HEK293 (cell line): Measurements from ENCODE around the gene DOP1B.
A peak's percentile ranks its signal among the peaks of the same experiment; 100 is the strongest.

Experiments used
- FEZF1 ChIP-seq: fragments of 450-650 bp; formaldehyde crosslinking; IDR thresholded peaks from 2 replicates; pipeline ENCODE4 v1.5.1; 2016; ENCODE audit warnings: missing biosample characterization, missing genetic modification characterization
- KLF16 ChIP-seq: fragments of 450-650 bp; formaldehyde crosslinking; IDR thresholded peaks from 2 replicates; pipeline ENCODE4 v1.5.1; 2017; ENCODE audit warnings: missing biosample characterization, missing genetic modification characterization
- KLF17 ChIP-seq: fragments of 450-650 bp; formaldehyde crosslinking; IDR thresholded peaks from 2 replicates; pipeline ENCODE4 v1.5.1; 2016; ENCODE audit warnings: missing biosample characterization, missing genetic modification characterization
- MYNN ChIP-seq: fragments of 450-650 bp; formaldehyde crosslinking; IDR thresholded peaks from 2 replicates; pipeline ENCODE4 v1.5.1; 2016; ENCODE audit warnings: missing biosample characterization, missing genetic modification characterization, borderline replicate concordance
- PRDM6 ChIP-seq: fragments of 450-650 bp; formaldehyde crosslinking; IDR thresholded peaks from 2 replicates; pipeline ENCODE4 v1.5.1; 2017; ENCODE audit warnings: missing biosample characterization, missing genetic modification characterization
- REPIN1 ChIP-seq: fragments of 450-650 bp; formaldehyde crosslinking; IDR thresholded peaks from 2 replicates; pipeline ENCODE4 v1.5.1; 2017; ENCODE audit warnings: missing biosample characterization, missing genetic modification characterization, low read depth
- SP2 ChIP-seq: fragments of 450-650 bp; formaldehyde crosslinking; IDR thresholded peaks from 2 replicates; pipeline ENCODE4 v1.5.1; 2016; ENCODE audit warnings: missing biosample characterization, missing genetic modification characterization
- ZBTB17 ChIP-seq: fragments of 450-650 bp; formaldehyde crosslinking; IDR thresholded peaks from 2 replicates; pipeline ENCODE4 v1.5.1; 2016; ENCODE audit warnings: missing biosample characterization, missing genetic modification characterization
- ZBTB20 ChIP-seq: fragments of 450-650 bp; formaldehyde crosslinking; IDR thresholded peaks from 2 replicates; pipeline ENCODE4 v1.5.1; 2016; ENCODE audit warnings: missing biosample characterization, missing genetic modification characterization
- ZFP41 ChIP-seq: fragments of 450-650 bp; formaldehyde crosslinking; IDR thresholded peaks from 2 replicates; pipeline ENCODE4 v1.5.1; 2016; ENCODE audit warnings: missing biosample characterization, missing genetic modification characterization, borderline replicate concordance
- ZNF10 ChIP-seq: fragments of 450-650 bp; formaldehyde crosslinking; IDR thresholded peaks from 2 replicates; pipeline ENCODE4 v1.5.1; 2017; ENCODE audit warnings: missing biosample characterization, missing genetic modification characterization
- ZNF148 ChIP-seq: fragments of 450-650 bp; formaldehyde crosslinking; IDR thresholded peaks from 2 replicates; pipeline ENCODE4 v1.5.0; 2017; ENCODE audit warnings: missing biosample characterization, missing genetic modification characterization, borderline replicate concordance
- ZNF157 ChIP-seq: fragments of 450-650 bp; formaldehyde crosslinking; IDR thresholded peaks from 2 replicates; pipeline ENCODE4 v1.5.1; 2016; ENCODE audit warnings: missing biosample characterization, missing genetic modification characterization
- ZNF184 ChIP-seq: fragments of 450-650 bp; IDR thresholded peaks from 2 replicates; pipeline ENCODE4 v1.5.1; 2018; ENCODE audit warnings: missing biosample characterization, mild to moderate bottlenecking, missing genetic modification characterization
- ZNF19 ChIP-seq: fragments of 450-650 bp; formaldehyde crosslinking; IDR thresholded peaks from 2 replicates; pipeline ENCODE4; 2016; ENCODE audit warnings: missing biosample characterization, missing genetic modification characterization, low read depth
- ZNF2 ChIP-seq: fragments of 450-650 bp; formaldehyde crosslinking; IDR thresholded peaks from 2 replicates; pipeline ENCODE4 v1.5.1; 2016; ENCODE audit warnings: missing biosample characterization, missing genetic modification characterization
- ZNF404 ChIP-seq: fragments of 450-650 bp; formaldehyde crosslinking; IDR thresholded peaks from 2 replicates; pipeline ENCODE4 v1.5.1; 2017; ENCODE audit warnings: missing biosample characterization, missing genetic modification characterization
- ZNF48 ChIP-seq: fragments of 450-650 bp; formaldehyde crosslinking; IDR thresholded peaks from 2 replicates; pipeline ENCODE4 v1.5.1; 2016; ENCODE audit warnings: missing biosample characterization, missing genetic modification characterization
- ZNF692 ChIP-seq: fragments of 450-650 bp; formaldehyde crosslinking; IDR thresholded peaks from 2 replicates; pipeline ENCODE4 v1.5.1; 2016; ENCODE audit warnings: missing biosample characterization, missing genetic modification characterization
- ZNF768 ChIP-seq: fragments of 450-650 bp; formaldehyde crosslinking; IDR thresholded peaks from 2 replicates; pipeline ENCODE4 v1.5.1; 2018; ENCODE audit warnings: missing biosample characterization, mild to moderate bottlenecking, missing genetic modification characterization
- ZNF777 ChIP-seq: fragments of 450-650 bp; formaldehyde crosslinking; IDR thresholded peaks from 2 replicates; pipeline ENCODE4 v1.5.1; 2017; ENCODE audit warnings: missing biosample characterization, missing genetic modification characterization, borderline replicate concordance
- ZNF785 ChIP-seq: fragments of 450-650 bp; formaldehyde crosslinking; IDR thresholded peaks from 2 replicates; pipeline ENCODE4 v1.5.1; 2016; ENCODE audit warnings: missing biosample characterization, missing genetic modification characterization
- ZNF792 ChIP-seq: fragments of 450-650 bp; formaldehyde crosslinking; IDR thresholded peaks from 2 replicates; pipeline ENCODE4 v1.5.1; 2016; ENCODE audit warnings: missing biosample characterization, missing genetic modification characterization
- ZSCAN23 ChIP-seq: fragments of 450-650 bp; formaldehyde crosslinking; IDR thresholded peaks from 2 replicates; pipeline ENCODE4 v1.5.1; 2016; ENCODE audit warnings: missing biosample characterization, missing genetic modification characterization
- ZXDB ChIP-seq: fragments of 450-650 bp; formaldehyde crosslinking; IDR thresholded peaks from 2 replicates; pipeline ENCODE4 v1.5.1; 2016; ENCODE audit warnings: missing biosample characterization, missing genetic modification characterization
- TF ChIP-seq, protein P1 (sequence below): fragments of 450-650 bp; formaldehyde crosslinking; optimal IDR thresholded peaks from 2 replicates; pipeline ENCODE3; 2016; ENCODE audit warnings: missing biosample characterization, mild to moderate bottlenecking, missing genetic modification characterization
- TF ChIP-seq, protein P2 (sequence below): fragments of 450-650 bp; formaldehyde crosslinking; IDR thresholded peaks from 2 replicates; pipeline ENCODE4; 2016; ENCODE audit warnings: missing biosample characterization, missing genetic modification characterization
- TF ChIP-seq, protein P3 (sequence below): fragments of 450-650 bp; IDR thresholded peaks from 2 replicates; pipeline ENCODE4 v1.5.1; 2018; ENCODE audit warnings: missing biosample characterization, mild to moderate bottlenecking, missing genetic modification characterization

The DOP1B gene

GRCh38 chr21:36135391-36136102 lies 21.1 kb upstream of the DOP1B start (continued):
- TF ChIP-seq ZNF148 (tag by site-specific recombination) = no peak
- TF ChIP-seq ZNF19 (tag by site-specific recombination) = no peak
- TF ChIP-seq ZNF692 (tag by site-specific recombination) = peak; percentile 56
- TF ChIP-seq ZFP41 (tag by site-specific recombination) = no peak
- 0 out of 2 replicates have a peak, but pooled peaks have one; percentile 24 for TF ChIP-seq REPIN1 (tag by site-specific recombination)
- TF ChIP-seq, protein P1, sequence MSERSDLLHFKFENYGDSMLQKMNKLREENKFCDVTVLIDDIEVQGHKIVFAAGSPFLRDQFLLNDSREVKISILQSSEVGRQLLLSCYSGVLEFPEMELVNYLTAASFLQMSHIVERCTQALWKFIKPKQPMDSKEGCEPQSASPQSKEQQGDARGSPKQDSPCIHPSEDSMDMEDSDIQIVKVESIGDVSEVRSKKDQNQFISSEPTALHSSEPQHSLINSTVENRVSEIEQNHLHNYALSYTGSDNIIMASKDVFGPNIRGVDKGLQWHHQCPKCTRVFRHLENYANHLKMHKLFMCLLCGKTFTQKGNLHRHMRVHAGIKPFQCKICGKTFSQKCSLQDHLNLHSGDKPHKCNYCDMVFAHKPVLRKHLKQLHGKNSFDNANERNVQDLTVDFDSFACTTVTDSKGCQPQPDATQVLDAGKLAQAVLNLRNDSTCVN (tag by site-specific recombination) = peak; percentile 94
- TF ChIP-seq, protein P2, sequence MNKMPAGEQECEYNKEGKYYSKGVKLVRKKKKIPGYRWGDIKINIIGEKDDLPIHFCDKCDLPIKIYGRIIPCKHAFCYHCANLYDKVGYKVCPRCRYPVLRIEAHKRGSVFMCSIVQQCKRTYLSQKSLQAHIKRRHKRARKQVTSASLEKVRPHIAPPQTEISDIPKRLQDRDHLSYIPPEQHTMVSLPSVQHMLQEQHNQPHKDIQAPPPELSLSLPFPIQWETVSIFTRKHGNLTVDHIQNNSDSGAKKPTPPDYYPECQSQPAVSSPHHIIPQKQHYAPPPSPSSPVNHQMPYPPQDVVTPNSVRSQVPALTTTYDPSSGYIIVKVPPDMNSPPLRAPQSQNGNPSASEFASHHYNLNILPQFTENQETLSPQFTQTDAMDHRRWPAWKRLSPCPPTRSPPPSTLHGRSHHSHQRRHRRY (tag by site-specific recombination) = peak; percentile 78; the same call in 1 of the 2 replicates
- 0 out of 2 replicates have a peak, but pooled peaks have one; percentile 32 for TF ChIP-seq ZNF184
- no peak; the same call in 1 of the 2 replicates for TF ChIP-seq ZNF777
- no peak for TF ChIP-seq FEZF1 (tag by site-specific recombination)
- TF ChIP-seq ZNF48 (tag by site-specific recombination) = no peak
- no peak for TF ChIP-seq ZNF768
- TF ChIP-seq ZNF792 (tag by site-specific recombination) = no peak
- no peak for TF ChIP-seq ZNF404
- TF ChIP-seq ZBTB20 (tag by site-specific recombination) = peak; percentile 98
- TF ChIP-seq ZBTB17 (tag by site-specific recombination) = peak; percentile 7; the same call in 1 of the 2 replicates
- peak; percentile 53 for TF ChIP-seq ZXDB
- no peak for TF ChIP-seq ZSCAN23
- no peak for TF ChIP-seq MYNN (tag by site-specific recombination)
- no peak; the same call in 1 of the 2 replicates for TF ChIP-seq PRDM6
- peak; percentile 36; the same call in 1 of the 2 replicates for TF ChIP-seq KLF17
- TF ChIP-seq ZNF10 (tag by site-specific recombination) = peak; percentile 18; the same call in 1 of the 2 replicates
- TF ChIP-seq SP2 (tag by site-specific recombination) = peak; percentile 89
- 0 out of 2 replicates have a peak, but pooled peaks have one; percentile 16 for TF ChIP-seq ZNF2 (tag by site-specific recombination)
- TF ChIP-seq KLF16 (tag by site-specific recombination) = 0 out of 2 replicates have a peak, but pooled peaks have one; percentile 27
- no peak for TF ChIP-seq ZNF785 (tag by site-specific recombination)
- TF ChIP-seq, protein P3, sequence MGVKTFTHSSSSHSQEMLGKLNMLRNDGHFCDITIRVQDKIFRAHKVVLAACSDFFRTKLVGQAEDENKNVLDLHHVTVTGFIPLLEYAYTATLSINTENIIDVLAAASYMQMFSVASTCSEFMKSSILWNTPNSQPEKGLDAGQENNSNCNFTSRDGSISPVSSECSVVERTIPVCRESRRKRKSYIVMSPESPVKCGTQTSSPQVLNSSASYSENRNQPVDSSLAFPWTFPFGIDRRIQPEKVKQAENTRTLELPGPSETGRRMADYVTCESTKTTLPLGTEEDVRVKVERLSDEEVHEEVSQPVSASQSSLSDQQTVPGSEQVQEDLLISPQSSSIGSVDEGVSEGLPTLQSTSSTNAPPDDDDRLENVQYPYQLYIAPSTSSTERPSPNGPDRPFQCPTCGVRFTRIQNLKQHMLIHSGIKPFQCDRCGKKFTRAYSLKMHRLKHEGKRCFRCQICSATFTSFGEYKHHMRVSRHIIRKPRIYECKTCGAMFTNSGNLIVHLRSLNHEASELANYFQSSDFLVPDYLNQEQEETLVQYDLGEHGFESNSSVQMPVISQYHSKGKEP = 0 out of 2 replicates have a peak, but pooled peaks have one; percentile 45
- no peak for TF ChIP-seq ZNF157 (tag by site-specific recombination)
